ENCODE results near the gene C3orf70. TPM values are rescaled to one million over a fixed set of nuclear protein-coding genes. Genes with fewer than 3 reads are reported as not detected.

The C3orf70 gene
- total RNA-seq, 1 experiment from 2014 or later, result not detected

GRCh38 chr3:185030399-185030798, 122.5 kb downstream of the C3orf70 start:
- Histone ChIP-seq H3K36me3 (ENCODE audit: insufficient read depth, low read length) (no peaks in the 10 kb centered on the region), H4K20me1 (ENCODE audit: insufficient read depth, low read depth, low read length) (no peaks in the 10 kb centered on the region), H3K4me2 (ENCODE audit: low read depth, low read length, poor library complexity, severe bottlenecking) (no peak overlapping the region), H3K4me1 (ENCODE audit: low read length) (no peaks in the 10 kb centered on the region), H3K27ac (ENCODE audit: low read length) (no peak overlapping the region), H3K79me2 (ENCODE audit: low read length) (no peaks in the 10 kb centered on the region), H3K27me3 (ENCODE audit: low read length) (no peaks in the 10 kb centered on the region), H2AFZ (ENCODE audit: low read length) (no peak overlapping the region), H3K9me2 (replicated peaks; ENCODE audit: insufficient read depth, low read length) (no peaks in the 10 kb centered on the region), H3K9ac (ENCODE audit: low read length) (no peak overlapping the region), H3K9me3 (ENCODE audit: low read length) (no peaks in the 10 kb centered on the region), H3K4me3 (ENCODE audit: low read length) (no peak overlapping the region)
- no peak for DNase-seq

- no peaks in the 10 kb centered on the region for H3K36me3 ChIP-seq (ENCODE audit: insufficient read depth, low read length)
- H3K4me2 ChIP-seq (ENCODE audit: low read depth, low read length, poor library complexity, severe bottlenecking), result no peak overlapping the region
- H3K79me2 ChIP-seq (ENCODE audit: low read length), result no peaks in the 10 kb centered on the region
- H3K9me2 ChIP-seq (replicated peaks; ENCODE audit: insufficient read depth, low read length), result no peaks in the 10 kb centered on the region
- no peak overlapping the region for H3K27ac ChIP-seq (ENCODE audit: low read length)
- H3K9ac ChIP-seq (ENCODE audit: low read length), result no peak overlapping the region
- H3K4me1 ChIP-seq (ENCODE audit: low read length), result no peaks in the 10 kb centered on the region
- DNase-seq, result no peak
- no peaks in the 10 kb centered on the region for H4K20me1 ChIP-seq (ENCODE audit: insufficient read depth, low read depth, low read length)
- no peak overlapping the region for H2AFZ ChIP-seq (ENCODE audit: low read length)
- no peak overlapping the region for H3K4me3 ChIP-seq (ENCODE audit: low read length)
- H3K9me3 ChIP-seq (ENCODE audit: low read length), result no peaks in the 10 kb centered on the region
- no peaks in the 10 kb centered on the region for H3K27me3 ChIP-seq (ENCODE audit: low read length)
Observed at GRCh38 chr3:185029086-185029485, 123.8 kb downstream of the C3orf70 start.

- Histone ChIP-seq H4K20me1 (ENCODE audit: insufficient read depth, low read depth, low read length) (no peaks in the 10 kb centered on the region), H3K9ac (ENCODE audit: low read length) (no peak overlapping the region), H3K4me3 (ENCODE audit: low read length) (no peak overlapping the region), H3K27ac (ENCODE audit: low read length) (no peak overlapping the region), H3K36me3 (ENCODE audit: insufficient read depth, low read length) (no peaks in the 10 kb centered on the region), H2AFZ (ENCODE audit: low read length) (no peak overlapping the region), H3K4me1 (ENCODE audit: low read length) (no peaks in the 10 kb centered on the region), H3K9me2 (replicated peaks; ENCODE audit: insufficient read depth, low read length) (no peaks in the 10 kb centered on the region), H3K9me3 (ENCODE audit: low read length) (no peaks in the 10 kb centered on the region), H3K4me2 (ENCODE audit: low read depth, low read length, poor library complexity, severe bottlenecking) (no peak overlapping the region), H3K27me3 (ENCODE audit: low read length) (no peaks in the 10 kb centered on the region), H3K79me2 (ENCODE audit: low read length) (no peaks in the 10 kb centered on the region)
- no peak for DNase-seq
Observed at GRCh38 chr3:185028121-185028520, 124.7 kb downstream of the C3orf70 start.

Other genes with a start within 250 kb of the C3orf70 start
- not detected in 2 replicates for gene EHHADH, start 101.0 kb upstream of the C3orf70 start, total RNA-seq (2014; rRNA removed; shearing (Covaris generic); ENCODE audit: low replicate concordance)
- gene MAP3K13, start 210.1 kb upstream of the C3orf70 start, total RNA-seq (2014; rRNA removed; shearing (Covaris generic); ENCODE audit: low replicate concordance), result 0.07 and 0.19 TPM in 2 replicates

All from Karpas-422 (cell line).